ENCODE results near the gene PRKCD. TPM values are rescaled to one million over a fixed set of nuclear protein-coding genes. Genes with fewer than 3 reads are reported as not detected.

PRKCD gene
- total and polyA plus RNA-seq, 2 donors (not counting 1 experiment from before 2014, with no cell fraction given), result 46.7 to 68.8 TPM

DNA sequence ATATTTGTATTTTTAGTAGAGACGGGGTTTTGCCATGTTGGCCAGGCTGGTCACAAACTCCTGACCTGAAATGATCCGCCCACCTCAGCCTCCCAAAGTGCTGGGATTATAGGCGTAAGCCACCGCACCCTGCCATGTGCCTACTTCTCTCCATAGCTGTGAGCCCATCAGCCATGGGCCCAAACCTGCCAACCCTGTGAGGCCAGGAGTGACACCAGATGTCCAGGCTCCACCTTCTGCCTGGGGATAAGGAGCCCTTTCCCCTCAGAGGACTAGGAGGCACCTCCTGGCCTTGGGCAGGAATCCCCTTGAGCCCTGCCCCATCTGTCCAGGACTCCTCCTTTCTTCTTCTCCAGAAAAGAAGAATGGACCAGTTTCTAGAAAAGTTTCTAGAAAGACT lies 16.6 kb upstream of the PRKCD start:
- Histone ChIP-seq H3K79me2 (ENCODE audit: control insufficient read depth, insufficient read depth, low read length) (no peaks in the 10 kb centered on the region), H3K4me2 (replicated peaks; ENCODE audit: low read depth, low read length, poor library complexity, severe bottlenecking) (no peak overlapping the region), H2AFZ (ENCODE audit: insufficient read depth, low read depth, low read length, poor library complexity, severe bottlenecking) (no peak overlapping the region), H3K4me1 (ENCODE audit: control insufficient read depth in 2 of 2, insufficient read depth in 2 of 2, low read length in 2 of 2) (no peaks in the 10 kb centered on the region), H3K27ac (ENCODE audit: low read length in 2 of 2) (no peak overlapping the region), H3K36me3 (replicated peaks in 1 of 2; ENCODE audit: control extremely low read depth in 1 of 2, control insufficient read depth in 1 of 2, extremely low read depth in 1 of 2, insufficient read depth in 2 of 2, low read length in 1 of 2) (no peaks in the 10 kb centered on the region), H3K9ac (ENCODE audit: low read length) (no peak overlapping the region), H3K4me3 (ENCODE audit: control extremely low read depth in 1 of 5, extremely low read depth in 1 of 5, insufficient read depth in 1 of 5, low read depth in 2 of 5, low read length in 4 of 5) (no peak overlapping the region), H3K27me3 (replicated peaks in 1 of 4; ENCODE audit: control extremely low read depth in 1 of 4, control insufficient read depth in 3 of 4, insufficient read depth in 4 of 4, low read length in 3 of 4) (no peaks in the 10 kb centered on the region), H3K9me3 (ENCODE audit: control extremely low read depth in 1 of 3, control insufficient read depth in 2 of 3, insufficient read depth in 1 of 3, low read length in 2 of 3) (no peaks in the 10 kb centered on the region), H4K20me1 (ENCODE audit: control insufficient read depth, insufficient read depth, low read length, poor library complexity, severe bottlenecking) (no peaks in the 10 kb centered on the region)
- no peak for TF ChIP-seq EZH2 (IDR thresholded peaks at IDR 0.05; ENCODE audit: borderline replicate concordance, insufficient read depth, low read depth, low read length, poor library complexity, severe bottlenecking)
- TF ChIP-seq, protein P1, sequence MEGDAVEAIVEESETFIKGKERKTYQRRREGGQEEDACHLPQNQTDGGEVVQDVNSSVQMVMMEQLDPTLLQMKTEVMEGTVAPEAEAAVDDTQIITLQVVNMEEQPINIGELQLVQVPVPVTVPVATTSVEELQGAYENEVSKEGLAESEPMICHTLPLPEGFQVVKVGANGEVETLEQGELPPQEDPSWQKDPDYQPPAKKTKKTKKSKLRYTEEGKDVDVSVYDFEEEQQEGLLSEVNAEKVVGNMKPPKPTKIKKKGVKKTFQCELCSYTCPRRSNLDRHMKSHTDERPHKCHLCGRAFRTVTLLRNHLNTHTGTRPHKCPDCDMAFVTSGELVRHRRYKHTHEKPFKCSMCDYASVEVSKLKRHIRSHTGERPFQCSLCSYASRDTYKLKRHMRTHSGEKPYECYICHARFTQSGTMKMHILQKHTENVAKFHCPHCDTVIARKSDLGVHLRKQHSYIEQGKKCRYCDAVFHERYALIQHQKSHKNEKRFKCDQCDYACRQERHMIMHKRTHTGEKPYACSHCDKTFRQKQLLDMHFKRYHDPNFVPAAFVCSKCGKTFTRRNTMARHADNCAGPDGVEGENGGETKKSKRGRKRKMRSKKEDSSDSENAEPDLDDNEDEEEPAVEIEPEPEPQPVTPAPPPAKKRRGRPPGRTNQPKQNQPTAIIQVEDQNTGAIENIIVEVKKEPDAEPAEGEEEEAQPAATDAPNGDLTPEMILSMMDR (IDR thresholded peaks at IDR 0.05), result no peak
- no peak overlapping the region for H3K27ac Mint-ChIP-seq
- no peaks in the 10 kb centered on the region for H3K9me3 Mint-ChIP-seq (ENCODE audit: insufficient read depth)
- no peak overlapping the region for H3K4me3 Mint-ChIP-seq
- no peaks in the 10 kb centered on the region for H3K4me1 Mint-ChIP-seq
- DNase-seq, result no peak
- 100% methylated on average over 3 of the region's 4 CpGs for WGBS (ENCODE audit: insufficient coverage)
- no peaks in the 10 kb centered on the region for H3K27me3 Mint-ChIP-seq
- CTCF ChIA-PET, result interaction anchor here (0.6 to 4.7 kb wide), 3 partner anchors 11 to 300 kb away, joined by 3 to 20 read pairs (median 7); no protein-coding TSS in a partner anchor
- POLR2A ChIA-PET, result no interaction called here
- no peak for ATAC-seq (ENCODE audit: low read depth)
- intact Hi-C loops (cut with micrococcal nuclease), result no loop called here

DNA sequence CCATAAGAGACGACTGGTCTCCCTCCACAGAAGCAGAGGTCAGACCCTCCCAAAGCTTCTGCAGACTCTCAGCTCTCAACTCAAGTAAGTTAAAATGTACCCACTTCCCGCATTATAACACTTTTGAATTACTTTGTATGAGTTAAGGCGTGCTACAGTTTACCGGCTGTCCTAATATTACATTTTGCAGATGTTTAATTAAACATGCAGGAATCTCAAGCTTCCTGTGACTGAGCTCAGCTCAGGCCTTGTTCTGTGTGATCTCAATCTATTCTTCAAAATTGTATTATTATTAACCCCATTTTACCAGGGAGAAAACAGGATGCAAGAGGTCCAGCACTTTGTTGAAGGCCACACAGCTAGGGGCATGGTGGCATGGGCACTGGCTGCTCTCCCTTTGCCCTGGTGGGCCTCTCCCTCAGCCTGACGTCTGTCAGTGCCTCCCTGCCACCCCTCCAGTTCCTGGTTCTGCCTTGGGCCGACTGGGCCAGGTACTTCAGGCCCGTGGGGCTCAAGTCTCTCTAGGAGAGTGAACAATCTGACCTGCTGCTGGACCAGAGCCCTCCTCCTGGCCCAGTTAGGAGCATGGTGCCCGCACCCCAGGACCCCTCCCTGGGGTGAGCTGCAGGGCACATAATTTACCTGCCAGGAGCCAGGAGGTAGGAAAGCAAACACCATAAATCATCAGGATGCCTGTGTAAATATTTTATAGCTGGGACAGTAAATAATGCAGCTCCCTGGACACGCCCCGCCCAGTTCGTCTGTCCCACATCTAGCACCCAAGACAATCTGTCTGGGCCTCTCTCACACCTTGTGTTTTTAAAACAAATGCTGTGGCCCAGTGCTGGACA lies 15.9 kb upstream of the PRKCD start:
- DNase-seq, result no peak
- WGBS (ENCODE audit: insufficient coverage), result 88% methylated on average over 7 of the region's 11 CpGs
- no peaks in the 10 kb centered on the region for H3K4me1 Mint-ChIP-seq
- no peaks in the 10 kb centered on the region for H3K9me3 Mint-ChIP-seq (ENCODE audit: insufficient read depth)
- POLR2A ChIA-PET, result no interaction called here
- ATAC-seq (ENCODE audit: low read depth), result no peak
- no peak overlapping the region for H2AFZ ChIP-seq (ENCODE audit: insufficient read depth, low read depth, low read length, poor library complexity, severe bottlenecking)
- H3K27me3 Mint-ChIP-seq, result no peaks in the 10 kb centered on the region
- no peak for TF ChIP-seq EZH2 (IDR thresholded peaks at IDR 0.05; ENCODE audit: borderline replicate concordance, insufficient read depth, low read depth, low read length, poor library complexity, severe bottlenecking)
- TF ChIP-seq, protein P1 (IDR thresholded peaks at IDR 0.05), result no peak
- CTCF ChIA-PET, result interaction anchor here (0.6 to 4.7 kb wide), 3 partner anchors 12 to 300 kb away, joined by 3 to 20 read pairs (median 7); no protein-coding TSS in a partner anchor
- H3K4me2 ChIP-seq (replicated peaks; ENCODE audit: low read depth, low read length, poor library complexity, severe bottlenecking), result no peak overlapping the region
- no peak overlapping the region for H3K27ac ChIP-seq (ENCODE audit: low read length in 2 of 2)
- intact Hi-C loops (cut with micrococcal nuclease), result no loop called here
- H3K79me2 ChIP-seq (ENCODE audit: control insufficient read depth, insufficient read depth, low read length), result no peaks in the 10 kb centered on the region
- no peak overlapping the region for H3K9ac ChIP-seq (ENCODE audit: low read length)
- H3K4me3 Mint-ChIP-seq, result no peak overlapping the region
- no peaks in the 10 kb centered on the region for H3K9me3 ChIP-seq (ENCODE audit: control extremely low read depth in 1 of 3, control insufficient read depth in 2 of 3, insufficient read depth in 1 of 3, low read length in 2 of 3)
- H3K36me3 ChIP-seq (replicated peaks in 1 of 2; ENCODE audit: control extremely low read depth in 1 of 2, control insufficient read depth in 1 of 2, extremely low read depth in 1 of 2, insufficient read depth in 2 of 2, low read length in 1 of 2), result no peaks in the 10 kb centered on the region
- H3K4me1 ChIP-seq (ENCODE audit: control insufficient read depth in 2 of 2, insufficient read depth in 2 of 2, low read length in 2 of 2), result no peaks in the 10 kb centered on the region
- no peaks in the 10 kb centered on the region for H3K27me3 ChIP-seq (replicated peaks in 1 of 4; ENCODE audit: control extremely low read depth in 1 of 4, control insufficient read depth in 3 of 4, insufficient read depth in 4 of 4, low read length in 3 of 4)
- no peak overlapping the region for H3K4me3 ChIP-seq (ENCODE audit: control extremely low read depth in 1 of 5, extremely low read depth in 1 of 5, insufficient read depth in 1 of 5, low read depth in 2 of 5, low read length in 4 of 5)
- H4K20me1 ChIP-seq (ENCODE audit: control insufficient read depth, insufficient read depth, low read length, poor library complexity, severe bottlenecking), result no peaks in the 10 kb centered on the region
- no peak overlapping the region for H3K27ac Mint-ChIP-seq
